AG09309 (cell line): ENCODE data around the gene CBL.

ENCODE experiments used
- DNase-seq: peaks from one replicate; pipeline ENCODE4 v3.0.0-alpha.2; 2010; ENCODE audit warnings: low read depth
- H3K4me3 ChIP-seq: 2 replicates; pipeline ENCODE4 v1.5.1; 2011; ENCODE audit warnings: mild to moderate bottlenecking, low read depth, low read length, moderate library complexity; ENCODE audit not compliant: control insufficient read depth
- CTCF ChIP-seq: IDR thresholded peaks from 2 replicates; pipeline ENCODE4 v1.5.1; 2011; ENCODE audit warnings: mild to moderate bottlenecking, low read depth, low read length, inconsistent platforms; ENCODE audit not compliant: insufficient read depth, control insufficient read depth; ENCODE audit errors: missing control alignments

CBL gene

GRCh38 chr11:119284344-119285157 is 78.4 kb downstream of the CBL start:
- peak; percentile 49 for TF ChIP-seq CTCF
- peak; percentile 5 for DNase-seq
- H3K4me3 ChIP-seq: no peak overlapping the region

GRCh38 chr11:119285431-119285830 is 79.3 kb downstream of the CBL start:
- DNase-seq: no peak
- no peak for TF ChIP-seq CTCF
- H3K4me3 ChIP-seq: no peak overlapping the region

GRCh38 chr11:119288219-119288618 is 82.1 kb downstream of the CBL start:
- no peak for TF ChIP-seq CTCF
- DNase-seq: no peak
- no peak overlapping the region for H3K4me3 ChIP-seq

DNA sequence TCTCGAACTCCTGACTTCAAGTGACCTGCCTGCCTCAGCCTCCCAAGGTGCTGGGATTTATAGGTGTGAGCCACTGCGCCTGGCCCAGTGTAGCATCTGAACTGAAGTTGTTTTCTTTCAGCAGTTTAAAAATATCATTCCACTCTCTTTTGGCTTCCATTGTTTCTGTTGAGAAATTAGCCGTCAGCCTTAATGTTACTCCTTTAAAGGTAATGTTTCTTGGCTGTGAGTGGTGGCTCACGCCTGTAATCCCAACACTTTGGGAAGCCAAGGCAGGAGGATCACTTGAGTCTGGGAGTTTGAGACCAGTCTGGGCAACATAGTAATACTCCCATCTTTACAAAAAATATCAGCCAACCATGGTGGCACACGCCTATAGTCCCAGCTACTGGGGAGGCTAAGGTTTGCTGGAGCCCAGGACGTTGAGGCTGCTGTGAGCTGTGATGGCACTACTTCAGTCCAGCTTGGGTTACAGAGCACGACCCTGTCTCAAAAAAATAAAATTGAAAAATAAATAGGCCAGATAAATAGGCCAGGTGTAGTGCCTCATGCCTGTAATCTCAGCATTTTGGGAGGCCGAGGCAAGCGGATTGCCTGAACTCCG is 84.9 kb downstream of the CBL start:
- no peak for DNase-seq
- H3K4me3 ChIP-seq: no peak overlapping the region
- no peak for TF ChIP-seq CTCF

- TF ChIP-seq CTCF: no peak
These were observed 87.3 kb downstream of the CBL start for GRCh38 chr11:119293461-119293860.

DNA sequence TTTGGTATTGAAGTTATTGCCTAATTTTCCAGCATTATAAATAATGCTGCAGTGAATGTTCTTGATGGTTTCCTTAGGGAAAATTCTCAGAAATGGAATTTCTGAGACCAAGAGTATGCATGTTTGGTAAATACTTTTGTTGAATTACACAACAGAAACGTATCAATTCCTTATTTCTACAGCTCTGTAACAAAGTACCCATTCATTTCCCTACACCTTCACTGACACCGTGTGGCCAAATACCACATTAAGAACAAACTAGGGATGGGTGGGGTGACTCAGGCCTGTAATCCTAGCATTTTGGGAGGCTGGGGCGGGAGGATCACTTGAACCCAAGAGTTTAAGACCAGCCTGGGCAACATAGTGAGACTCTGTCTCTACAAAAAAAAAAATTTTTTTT is 89.0 kb downstream of the CBL start:
- no peak for TF ChIP-seq CTCF
- H3K4me3 ChIP-seq: no peak overlapping the region
- no peak for DNase-seq

More at GRCh38 chr11:119293461-119293860, 87.3 kb downstream of the CBL start:
- H3K4me3 ChIP-seq: no peak overlapping the region
- no peak for DNase-seq
